Stomach (tissue), 9 donors: ENCODE measurements around the gene FAM184B. TPM values are rescaled to one million over a fixed set of nuclear protein-coding genes. Genes with fewer than 3 reads are reported as not detected.

ENCODE experiments used
- DNase-seq, 2 donors: peaks; one replicate each; pipeline versions ENCODE4 v3.0.0 to v3.0.0-alpha.2; 2013 to 2019
- H3K27ac ChIP-seq, 5 donors: fragments of 200-600 bp in 4 of 5; sonication (generic) in 4 of 5; one replicate each; pipeline ENCODE4 v1.5.1; 2013 to 2019; ENCODE audit warnings: mild to moderate bottlenecking in 1 of 5, moderate library complexity in 1 of 5
- H3K27me3 ChIP-seq, 3 donors: fragments of 200-600 bp; sonication (generic); one replicate each; pipeline ENCODE4 v1.5.1; 2017 to 2019; ENCODE audit warnings: mixed run types in 1 of 3
- H3K36me3 ChIP-seq, 4 donors: fragments of 200-600 bp; sonication (generic); 1 replicate in 3 of 4; 2 replicates in 1 of 4; pipeline ENCODE4 v1.5.1; 2016 to 2019
- H3K4me1 ChIP-seq, 4 donors: fragments of 200-600 bp; sonication (generic); one replicate each; pipeline ENCODE4 v1.5.1; 2016 to 2019
- H3K4me3 ChIP-seq, 4 donors: fragments of 200-600 bp; sonication (generic) in 3 of 4; one replicate each; pipeline ENCODE4 v1.5.1; 2016 to 2019; ENCODE audit warnings: mild to moderate bottlenecking in 1 of 4
- H3K9me3 ChIP-seq, 4 donors: fragments of 200-600 bp; sonication (generic); one replicate each; pipeline ENCODE4 v1.5.1; 2016 to 2019
- EP300 ChIP-seq: sonication (generic); formaldehyde crosslinking; IDR thresholded peaks from one replicate; pipeline ENCODE4 v1.6.1; 2017; ENCODE audit warnings: antibody characterized with exemption
- POLR2A ChIP-seq, 4 donors: fragments of 450-650 bp; IDR thresholded peaks; one replicate each; pipeline ENCODE4 v1.6.1; 2016; ENCODE audit warnings: antibody characterized with exemption in 4 of 4, control low read depth in 2 of 4, mild to moderate bottlenecking in 1 of 4, moderate library complexity in 1 of 4
- POLR2AphosphoS5 ChIP-seq, 3 donors: sonication (generic); formaldehyde crosslinking; IDR thresholded peaks; one replicate each; pipeline ENCODE4 v1.6.1; 2016; ENCODE audit warnings: antibody characterized with exemption in 3 of 3
- WGBS, 5 donors: extraction: QIAGEN DNeasy Blood & Tissue Kit in 3 of 5; methylation state at CpG; one replicate each; pipeline versions ENCODE4 v1.1.5 to v1.1.7; 2013 to 2018; 5-methylcytosine and 5-hydroxymethylcytosine counted together
- intact Hi-C: fragments of 100-400 bp; cut with DNase I; formaldehyde crosslinking; loops from one replicate; pipeline ENCODE4 v1.15.1; 2023; ENCODE audit warnings: low total_unique reads
- polyA plus RNA-seq, 3 donors: library from polyadenylated mRNA; stranded (reverse); fragments of 200-250 nt; gene quantifications; one replicate each; pipeline ENCODE4 v1.2.3, GENCODE V29; 2013
- total RNA-seq, 5 donors: library from RNA; depleted of rRNA; stranded (reverse); fragments of >200 nt; gene quantifications; one replicate each; pipeline versions ENCODE4 v1.1.0 to v1.2.3, GENCODE V29; 2014 to 2016
- TF ChIP-seq, protein P1 (sequence below), 7 experiments: fragments of 450-650 bp in 4 of 7; fragments of 200-600 bp in 3 of 7; sonication (generic) in 3 of 7; IDR thresholded peaks; one replicate each; pipeline ENCODE4 v1.5.1; 2016 to 2019; ENCODE audit warnings: antibody characterized with exemption in 7 of 7, control low read depth in 2 of 7, mild to moderate bottlenecking in 1 of 7
- donor health status: healthy with polysubstance abuse.
- donor health status: Bipolar disorder and iron deficiency.
- donor health status: healthy.

FAM184B gene
- total and polyA plus RNA-seq, 8 donors, result 0.08 to 0.18 TPM; not detected in 6

DNA sequence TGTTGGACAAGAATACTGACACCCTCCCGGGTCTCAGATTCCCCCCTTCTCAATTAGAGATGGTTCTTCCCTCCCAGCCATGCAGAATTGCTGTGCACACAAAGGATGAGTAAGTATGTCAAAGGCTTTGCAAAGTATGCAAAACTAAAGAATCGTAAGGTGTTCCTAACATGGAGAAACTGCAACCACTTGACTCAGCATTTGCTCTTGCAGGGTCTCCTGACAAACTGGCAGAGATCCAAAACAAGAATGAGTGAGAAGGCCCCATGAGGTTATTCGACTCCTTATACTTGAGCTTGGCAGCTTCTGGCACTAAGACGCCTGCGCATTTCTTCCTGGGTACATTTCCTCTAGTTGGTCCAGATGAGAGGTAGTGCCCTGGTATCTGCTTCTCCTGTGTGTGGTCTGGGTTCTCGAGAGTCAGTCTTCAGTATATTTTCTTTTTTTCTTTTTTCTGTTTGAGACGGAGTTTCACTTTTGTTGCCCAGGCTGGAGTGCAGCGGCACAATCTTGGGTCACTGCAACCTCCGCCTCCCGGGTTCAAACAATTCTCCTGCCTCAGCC, 8.2 kb downstream of the FAM184B start:
- 79 to 89% (median 83%) methylated on average over 10 of the region's 10 CpGs for WGBS, 5 donors
- Histone ChIP-seq H3K36me3 (no peaks in the 10 kb centered on the region), H3K27ac (no peak overlapping the region), H3K9me3 (no peaks in the 10 kb centered on the region), H3K4me3 (no peak overlapping the region), H3K4me1 (no peaks in the 10 kb centered on the region), H3K27me3 (no peaks in the 10 kb centered on the region)
- intact Hi-C loops, result no loop called here
- TF ChIP-seq, protein P1, sequence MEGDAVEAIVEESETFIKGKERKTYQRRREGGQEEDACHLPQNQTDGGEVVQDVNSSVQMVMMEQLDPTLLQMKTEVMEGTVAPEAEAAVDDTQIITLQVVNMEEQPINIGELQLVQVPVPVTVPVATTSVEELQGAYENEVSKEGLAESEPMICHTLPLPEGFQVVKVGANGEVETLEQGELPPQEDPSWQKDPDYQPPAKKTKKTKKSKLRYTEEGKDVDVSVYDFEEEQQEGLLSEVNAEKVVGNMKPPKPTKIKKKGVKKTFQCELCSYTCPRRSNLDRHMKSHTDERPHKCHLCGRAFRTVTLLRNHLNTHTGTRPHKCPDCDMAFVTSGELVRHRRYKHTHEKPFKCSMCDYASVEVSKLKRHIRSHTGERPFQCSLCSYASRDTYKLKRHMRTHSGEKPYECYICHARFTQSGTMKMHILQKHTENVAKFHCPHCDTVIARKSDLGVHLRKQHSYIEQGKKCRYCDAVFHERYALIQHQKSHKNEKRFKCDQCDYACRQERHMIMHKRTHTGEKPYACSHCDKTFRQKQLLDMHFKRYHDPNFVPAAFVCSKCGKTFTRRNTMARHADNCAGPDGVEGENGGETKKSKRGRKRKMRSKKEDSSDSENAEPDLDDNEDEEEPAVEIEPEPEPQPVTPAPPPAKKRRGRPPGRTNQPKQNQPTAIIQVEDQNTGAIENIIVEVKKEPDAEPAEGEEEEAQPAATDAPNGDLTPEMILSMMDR (IDR thresholded peaks at IDR 0.05), result no peak
- TF ChIP-seq EP300, result no peak
- no peak for TF ChIP-seq POLR2AphosphoS5 (IDR thresholded peaks at IDR 0.05)
- no peak for TF ChIP-seq POLR2A (IDR thresholded peaks at IDR 0.05)
- DNase-seq, result no peak

DNA sequence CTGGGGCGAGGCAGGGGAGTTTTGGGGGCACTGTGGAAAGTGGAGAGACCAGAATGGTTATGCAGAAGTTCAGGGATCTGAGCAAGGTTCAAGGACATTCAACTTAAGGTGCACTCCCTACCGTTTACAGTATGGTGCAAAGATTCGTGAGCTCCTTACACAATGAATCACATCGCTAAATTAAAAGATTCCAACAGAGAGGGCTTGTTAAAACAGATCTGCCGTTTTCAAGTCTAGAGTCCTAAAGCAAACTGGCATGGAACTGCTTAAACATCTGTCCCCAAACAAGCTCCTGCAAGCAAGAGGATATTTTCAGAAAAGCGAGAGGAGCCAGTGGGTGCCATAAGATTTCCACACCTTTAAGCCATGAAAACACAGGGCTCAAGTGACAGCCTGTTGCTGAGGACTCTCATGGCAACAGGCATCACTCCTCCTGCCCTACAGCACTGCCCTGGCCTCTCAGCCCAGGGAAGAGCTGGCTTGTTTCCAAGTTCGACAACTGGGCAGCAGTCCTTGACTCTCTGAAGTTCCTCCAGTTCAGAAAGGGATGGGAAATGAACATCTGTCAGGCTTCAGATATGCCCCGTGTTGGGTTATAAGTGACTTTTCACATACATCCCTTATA, 10.0 kb downstream of the FAM184B start:
- 64 to 72% (median 67%) methylated on average over 8 of the region's 8 CpGs for WGBS, 5 donors
- Histone ChIP-seq H3K9me3 (peaks cover 0 to 8% (median 3%) of the 10 kb centered on the region in 4 donors), H3K4me1 (no peaks in the 10 kb centered on the region), H3K27me3 (no peaks in the 10 kb centered on the region), H3K27ac (no peak overlapping the region), H3K36me3 (no peaks in the 10 kb centered on the region), H3K4me3 (no peak overlapping the region)
- DNase-seq, result no peak
- intact Hi-C loops, result no loop called here
- TF ChIP-seq EP300 (no peak), POLR2AphosphoS5 (IDR thresholded peaks at IDR 0.05) (no peak), POLR2A (IDR thresholded peaks at IDR 0.05) (no peak)
- TF ChIP-seq, protein P1 (IDR thresholded peaks at IDR 0.05), result no peak

DNA sequence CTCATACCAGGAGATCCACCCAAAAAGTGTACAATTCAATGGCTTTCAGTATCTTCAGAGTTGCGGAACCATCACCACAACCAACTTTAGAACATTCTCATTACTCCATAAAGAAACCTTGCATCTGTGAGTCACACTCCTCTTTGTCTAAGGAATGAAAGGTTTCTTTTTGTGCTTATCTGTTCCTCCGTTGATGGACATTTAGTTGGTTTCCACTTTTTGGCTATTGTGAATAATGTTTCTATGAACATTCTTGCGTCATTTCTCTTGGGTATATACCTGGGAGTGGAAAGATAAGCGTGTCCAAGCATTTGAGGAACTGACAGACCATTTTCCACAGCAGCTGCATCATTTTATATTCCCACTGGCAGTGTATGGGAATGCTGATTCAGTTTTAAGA, 10.6 kb downstream of the FAM184B start:
- Histone ChIP-seq H3K36me3 (no peaks in the 10 kb centered on the region), H3K27me3 (no peaks in the 10 kb centered on the region), H3K9me3 (peaks cover 0 to 11% (median 3%) of the 10 kb centered on the region in 4 donors), H3K4me3 (no peak overlapping the region), H3K27ac (no peak overlapping the region), H3K4me1 (no peaks in the 10 kb centered on the region)
- DNase-seq, result no peak
- 38 to 63% (median 46%) methylated on average over 4 of the region's 4 CpGs for WGBS, 5 donors
- TF ChIP-seq, protein P1 (IDR thresholded peaks at IDR 0.05), result no peak
- TF ChIP-seq EP300 (no peak), POLR2AphosphoS5 (IDR thresholded peaks at IDR 0.05) (no peak), POLR2A (IDR thresholded peaks at IDR 0.05) (no peak)
- intact Hi-C loops, result no loop called here

DNA sequence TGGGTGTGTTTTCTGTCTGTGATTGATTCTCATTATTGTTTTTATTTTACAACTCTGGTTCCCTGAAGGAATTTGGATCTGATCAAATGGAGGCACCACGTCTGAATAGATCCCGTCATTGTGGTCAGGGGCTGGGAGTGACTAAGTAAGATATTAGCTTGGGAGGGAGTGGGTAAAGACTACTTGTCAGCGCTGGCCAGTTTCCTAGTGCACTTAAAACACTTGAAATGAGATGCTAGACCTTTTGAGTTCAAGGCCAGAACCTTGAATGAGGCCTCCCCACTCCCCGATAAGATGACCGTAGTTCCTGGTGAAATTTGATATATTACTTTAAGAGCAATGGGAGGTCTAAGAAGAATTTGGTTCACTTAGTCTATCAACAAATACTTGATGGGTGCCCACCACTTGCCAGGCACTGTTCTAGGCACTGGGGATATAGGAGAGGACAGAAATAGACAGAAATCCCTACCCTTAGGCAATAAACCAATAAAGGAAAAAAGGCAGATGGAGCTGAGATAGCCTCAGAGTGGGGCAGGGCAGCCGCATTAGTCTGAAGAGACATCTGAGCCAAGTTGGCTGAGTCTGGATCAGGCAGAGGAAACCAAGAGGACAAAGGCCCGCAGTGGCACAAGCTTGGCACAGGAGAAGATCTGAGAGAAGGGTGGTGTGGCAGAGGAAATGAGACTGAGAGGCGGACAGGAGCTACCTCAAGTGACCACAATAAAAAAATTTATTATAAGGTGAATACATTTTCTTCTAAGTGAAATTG, 11.8 kb downstream of the FAM184B start:
- WGBS, 5 donors, result 62 to 78% (median 69%) methylated on average over 8 of the region's 8 CpGs
- no peak for TF ChIP-seq POLR2A (IDR thresholded peaks at IDR 0.05)
- TF ChIP-seq, protein P1 (IDR thresholded peaks at IDR 0.05), result no peak
- no peak for TF ChIP-seq EP300
- TF ChIP-seq POLR2AphosphoS5 (IDR thresholded peaks at IDR 0.05), result no peak
- H3K27me3 ChIP-seq, result no peaks in the 10 kb centered on the region
- H3K27ac ChIP-seq, result no peak overlapping the region
- DNase-seq, result no peak
- no peaks in the 10 kb centered on the region for H3K36me3 ChIP-seq
- H3K9me3 ChIP-seq, result peaks cover 0 to 11% (median 3%) of the 10 kb centered on the region in 4 donors
- intact Hi-C loops, result no loop called here
- H3K4me3 ChIP-seq, result no peak overlapping the region
- H3K4me1 ChIP-seq, result no peaks in the 10 kb centered on the region
